ENCODE results near the gene TOR1AIP2. TPM values are rescaled to one million over a fixed set of nuclear protein-coding genes. Genes with fewer than 3 reads are reported as not detected.

The TOR1AIP2 gene
- total and polyA plus RNA-seq, 2 of the 13 experiments (the other 11 are each of a cell fraction or from before 2014, with no cell fraction given): 35.2 to 65.8 TPM

DNA sequence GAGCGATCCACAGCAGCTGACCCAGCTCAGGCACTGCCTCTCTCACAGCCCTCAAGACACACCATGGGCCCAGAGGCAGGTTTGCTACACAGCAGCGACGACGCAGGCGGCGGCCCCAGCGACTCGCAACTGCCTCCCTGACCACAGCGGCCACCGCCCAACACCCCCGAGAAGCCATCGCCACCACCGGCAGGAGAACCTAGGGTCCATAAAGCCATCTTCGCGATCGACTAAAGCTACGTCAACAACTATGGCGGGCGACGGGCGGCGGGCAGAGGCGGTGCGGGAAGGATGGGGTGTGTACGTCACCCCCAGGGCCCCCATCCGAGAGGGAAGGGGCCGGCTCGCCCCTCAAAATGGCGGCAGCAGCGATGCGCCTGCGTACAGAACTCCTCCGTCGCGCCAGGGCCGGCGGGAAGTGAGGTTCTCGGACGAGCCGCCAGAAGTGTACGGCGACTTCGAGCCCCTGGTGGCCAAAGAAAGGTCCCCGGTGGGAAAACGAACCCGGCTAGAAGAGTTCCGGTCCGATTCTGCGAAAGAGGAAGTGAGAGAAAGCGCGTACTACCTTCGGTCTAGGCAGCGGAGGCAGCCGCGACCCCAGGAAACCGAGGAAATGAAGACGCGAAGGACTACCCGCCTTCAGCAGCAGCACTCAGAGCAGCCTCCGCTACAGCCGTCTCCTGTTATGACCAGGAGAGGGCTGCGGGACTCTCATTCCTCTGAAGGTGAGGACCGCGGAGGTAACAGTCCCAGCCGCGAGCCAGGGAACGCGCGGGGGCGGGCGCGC lies 4.8 kb upstream of the TOR1AIP2 start, which contains the start of gene TOR1AIP1 (continued):
- TF ChIP-seq HNF1A (IDR thresholded peaks at IDR 0.05; ENCODE audit: low read depth): peak; percentile 53; the same call in 1 of the 2 replicates
- 0 out of 2 replicates have a peak, but pooled peaks have one; percentile 61 for TF ChIP-seq HNF1A (CRISPR knock-in tag; IDR thresholded peaks at IDR 0.05; ENCODE audit: borderline replicate concordance)
- no peak for TF ChIP-seq GPBP1L1 (CRISPR knock-in tag; IDR thresholded peaks at IDR 0.05)
- peak; percentile 73 for TF ChIP-seq SOX5 (CRISPR knock-in tag; IDR thresholded peaks at IDR 0.05; ENCODE audit: borderline replicate concordance)
- TF ChIP-seq, protein P1, sequence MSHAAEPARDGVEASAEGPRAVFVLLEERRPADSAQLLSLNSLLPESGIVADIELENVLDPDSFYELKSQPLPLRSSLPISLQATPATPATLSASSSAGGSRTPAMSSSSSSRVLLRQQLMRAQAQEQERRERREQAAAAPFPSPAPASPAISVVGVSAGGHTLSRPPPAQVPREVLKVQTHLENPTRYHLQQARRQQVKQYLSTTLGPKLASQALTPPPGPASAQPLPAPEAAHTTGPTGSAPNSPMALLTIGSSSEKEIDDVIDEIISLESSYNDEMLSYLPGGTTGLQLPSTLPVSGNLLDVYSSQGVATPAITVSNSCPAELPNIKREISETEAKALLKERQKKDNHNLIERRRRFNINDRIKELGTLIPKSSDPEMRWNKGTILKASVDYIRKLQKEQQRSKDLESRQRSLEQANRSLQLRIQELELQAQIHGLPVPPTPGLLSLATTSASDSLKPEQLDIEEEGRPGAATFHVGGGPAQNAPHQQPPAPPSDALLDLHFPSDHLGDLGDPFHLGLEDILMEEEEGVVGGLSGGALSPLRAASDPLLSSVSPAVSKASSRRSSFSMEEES (CRISPR knock-in tag; IDR thresholded peaks at IDR 0.05): no peak
- no peak for TF ChIP-seq TSC22D2 (CRISPR knock-in tag; IDR thresholded peaks at IDR 0.05; ENCODE audit: borderline replicate concordance)
- no peak; the same call in 1 of the 2 replicates for TF ChIP-seq ZNF543 (CRISPR knock-in tag; IDR thresholded peaks at IDR 0.05)
- TF ChIP-seq, protein P2, sequence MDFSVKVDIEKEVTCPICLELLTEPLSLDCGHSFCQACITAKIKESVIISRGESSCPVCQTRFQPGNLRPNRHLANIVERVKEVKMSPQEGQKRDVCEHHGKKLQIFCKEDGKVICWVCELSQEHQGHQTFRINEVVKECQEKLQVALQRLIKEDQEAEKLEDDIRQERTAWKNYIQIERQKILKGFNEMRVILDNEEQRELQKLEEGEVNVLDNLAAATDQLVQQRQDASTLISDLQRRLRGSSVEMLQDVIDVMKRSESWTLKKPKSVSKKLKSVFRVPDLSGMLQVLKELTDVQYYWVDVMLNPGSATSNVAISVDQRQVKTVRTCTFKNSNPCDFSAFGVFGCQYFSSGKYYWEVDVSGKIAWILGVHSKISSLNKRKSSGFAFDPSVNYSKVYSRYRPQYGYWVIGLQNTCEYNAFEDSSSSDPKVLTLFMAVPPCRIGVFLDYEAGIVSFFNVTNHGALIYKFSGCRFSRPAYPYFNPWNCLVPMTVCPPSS (IDR thresholded peaks at IDR 0.05): no peak
- TF ChIP-seq E2F2 (CRISPR knock-in tag; IDR thresholded peaks at IDR 0.05; ENCODE audit: borderline replicate concordance): peak; percentile 46; the same call in 1 of the 2 replicates
- TF ChIP-seq SMYD3 (CRISPR knock-in tag; IDR thresholded peaks at IDR 0.05): no peak; the same call in 1 of the 2 replicates
- no peak for TF ChIP-seq ZBTB44 (CRISPR knock-in tag; IDR thresholded peaks at IDR 0.05)
- 0 out of 2 replicates have a peak, but pooled peaks have one; percentile 46 for TF ChIP-seq ZFP37 (CRISPR knock-in tag; IDR thresholded peaks at IDR 0.05; ENCODE audit: borderline replicate concordance)
- TF ChIP-seq PHB2 (IDR thresholded peaks at IDR 0.05; ENCODE audit: partially characterized antibody): no peak
- peak; percentile 27; the same call in 1 of the 2 replicates for TF ChIP-seq MEIS2 (CRISPR knock-in tag; IDR thresholded peaks at IDR 0.05)
- TF ChIP-seq ZNF75D (CRISPR knock-in tag; IDR thresholded peaks at IDR 0.05; ENCODE audit: borderline replicate concordance): no peak

Measured in HepG2 (cell line).